ENCODE data around the gene GPR18.

The GPR18 gene

GRCh38 chr13:99208845-99209527 lies 49.2 kb downstream of the GPR18 start:
- no peak for DNase-seq (ENCODE audit: low read depth in 2 of 2)

GRCh38 chr13:99208185-99208584 lies 50.0 kb downstream of the GPR18 start:
- DNase-seq (ENCODE audit: low read depth in 2 of 2) = no peak

GRCh38 chr13:99207511-99207910 lies 50.7 kb downstream of the GPR18 start:
- no peak for DNase-seq (ENCODE audit: low read depth in 2 of 2)

- DNase-seq (ENCODE audit: low read depth in 2 of 2) = no peak
These were observed 51.3 kb downstream of the GPR18 start for GRCh38 chr13:99206873-99207272.

- no peak for DNase-seq (ENCODE audit: low read depth in 2 of 2)
These were observed 52.0 kb downstream of the GPR18 start for GRCh38 chr13:99206226-99206625.

- no peak for DNase-seq (ENCODE audit: low read depth in 2 of 2)
These were observed 52.5 kb downstream of the GPR18 start for GRCh38 chr13:99205621-99206220.

All from stimulated activated CD8-positive, alpha-beta memory T cell treated with anti-CD3 and anti-CD28 coated beads, Interleukin-7, amount 100 ng/mL, for 1 hour (primary cell).